ENCODE measurements around the gene ZSCAN23.

- TF ChIP-seq CTCF (IDR thresholded peaks at IDR 0.05) = no peak
- no peak for TF ChIP-seq POLR2A (IDR thresholded peaks at IDR 0.05)
Observed at GRCh38 chr6:28407401-28407800, 35.9 kb downstream of the ZSCAN23 start.

Data from heart left ventricle (tissue), 13 donors.